HG03135 (cell line): Measurements from ENCODE around the gene TIA1.

Experiments used
- ATAC-seq: cut with Tn5 transposase; IDR thresholded peaks from one replicate; pipeline ENCODE4 v1.9.1; 2021; ENCODE audit warnings: mild to moderate bottlenecking, moderate library complexity; ENCODE audit not compliant: unreplicated experiment

TIA1 gene

DNA sequence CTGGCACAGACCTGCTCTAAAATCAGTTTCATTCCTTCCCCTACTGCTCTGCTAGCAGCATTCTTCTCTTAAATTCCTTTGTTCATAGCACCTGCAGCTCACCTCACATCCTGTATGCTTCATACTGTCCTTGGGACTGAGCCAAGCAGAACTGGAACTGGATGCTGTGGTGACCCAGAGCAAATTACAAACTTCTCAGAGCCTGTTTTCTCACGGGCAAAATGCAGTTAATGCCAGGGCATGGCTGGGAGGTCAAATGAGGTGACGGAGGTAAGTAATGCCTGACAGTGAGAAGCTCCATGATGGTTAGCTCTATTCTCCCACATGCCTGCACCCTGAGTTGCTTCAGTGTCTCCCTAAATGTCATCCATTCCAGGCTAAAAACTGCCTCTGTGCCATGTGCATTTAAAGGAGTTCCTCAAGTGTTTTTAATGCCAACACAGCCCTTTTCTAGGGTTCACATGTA is 87.3 kb downstream of the TIA1 start:
- peak; percentile 93 for ATAC-seq

DNA sequence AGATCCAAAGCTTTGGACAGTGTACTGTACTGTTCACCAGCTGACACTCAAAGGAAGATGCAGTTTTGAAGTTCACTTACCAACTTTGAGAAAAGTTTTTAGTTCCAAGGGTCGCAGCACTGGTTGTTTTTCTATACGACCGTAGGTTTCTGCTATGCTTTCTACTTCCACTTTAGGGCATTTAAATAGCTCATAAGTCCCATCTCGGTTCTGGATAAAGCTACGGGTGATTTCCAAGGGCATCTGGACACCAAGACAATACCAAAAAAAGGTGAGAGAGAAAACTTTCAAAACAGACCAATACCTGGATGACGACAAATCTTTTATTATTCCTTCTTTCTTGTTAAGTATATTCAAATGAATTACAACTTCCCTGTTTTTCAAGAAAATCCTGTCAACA is 87.9 kb downstream of the TIA1 start:
- no peak for ATAC-seq
